Measurements from ENCODE around the gene TNFAIP2.

Gene TNFAIP2

DNA sequence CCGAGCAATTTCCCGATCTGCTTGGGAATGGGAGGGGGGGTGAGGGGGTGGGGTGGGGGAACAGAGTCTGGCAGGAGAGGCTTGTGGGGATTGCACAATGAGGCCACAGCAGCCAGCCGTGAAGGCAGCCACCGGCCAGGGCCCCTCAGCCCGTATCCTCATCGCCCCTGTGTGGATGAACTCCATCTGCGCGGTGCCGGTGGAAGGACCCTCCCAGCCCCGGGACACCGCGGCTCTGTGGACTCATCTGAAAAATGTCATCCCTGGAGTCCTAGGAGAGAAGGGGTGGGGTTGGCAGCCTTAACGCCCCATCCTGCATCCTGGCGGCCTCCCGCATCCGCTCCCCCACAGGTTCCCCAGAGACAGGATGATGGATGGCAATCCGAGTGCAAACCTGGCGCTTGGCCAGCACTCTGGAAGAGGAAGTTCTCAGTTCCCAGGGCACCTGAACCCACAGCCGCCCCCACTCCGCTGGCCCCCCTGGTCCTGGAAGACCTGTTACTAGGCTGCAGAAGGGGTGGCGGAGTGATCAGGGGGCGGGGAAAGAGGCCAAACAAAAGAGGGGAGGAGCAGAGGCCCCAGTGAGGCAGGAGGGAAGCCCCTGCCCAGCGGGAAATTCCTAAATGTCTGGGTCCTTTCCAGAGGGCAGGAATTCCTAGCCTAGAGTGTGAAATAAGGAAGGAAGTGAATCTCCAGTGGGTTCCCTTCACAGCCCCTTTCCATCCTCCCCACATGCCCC, 1.2 kb upstream of the TNFAIP2 start:
- no peak for DNase-seq (ENCODE audit: low read depth in 1 of 2, low spot score in 1 of 2)

DNA sequence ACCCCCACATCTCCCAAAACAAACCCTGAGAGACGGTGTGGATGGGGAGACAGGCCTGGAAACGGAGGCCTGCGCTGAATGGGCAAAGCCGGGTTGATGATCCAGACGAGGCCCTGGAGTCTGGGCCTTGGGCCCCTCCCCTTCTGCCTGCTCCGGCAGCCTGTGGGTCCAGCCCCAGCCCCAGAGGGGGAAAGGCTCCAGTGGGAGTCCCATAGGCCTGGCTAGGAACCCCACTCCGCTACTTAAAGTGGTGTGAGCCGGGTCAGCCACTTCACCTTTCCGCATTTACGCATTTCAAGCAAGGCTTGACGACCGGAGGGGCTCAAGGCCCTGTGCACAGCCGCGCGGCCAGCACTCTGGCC, 695 bp upstream of the TNFAIP2 start:
- DNase-seq (ENCODE audit: low read depth in 1 of 2, low spot score in 1 of 2): no peak

DNA sequence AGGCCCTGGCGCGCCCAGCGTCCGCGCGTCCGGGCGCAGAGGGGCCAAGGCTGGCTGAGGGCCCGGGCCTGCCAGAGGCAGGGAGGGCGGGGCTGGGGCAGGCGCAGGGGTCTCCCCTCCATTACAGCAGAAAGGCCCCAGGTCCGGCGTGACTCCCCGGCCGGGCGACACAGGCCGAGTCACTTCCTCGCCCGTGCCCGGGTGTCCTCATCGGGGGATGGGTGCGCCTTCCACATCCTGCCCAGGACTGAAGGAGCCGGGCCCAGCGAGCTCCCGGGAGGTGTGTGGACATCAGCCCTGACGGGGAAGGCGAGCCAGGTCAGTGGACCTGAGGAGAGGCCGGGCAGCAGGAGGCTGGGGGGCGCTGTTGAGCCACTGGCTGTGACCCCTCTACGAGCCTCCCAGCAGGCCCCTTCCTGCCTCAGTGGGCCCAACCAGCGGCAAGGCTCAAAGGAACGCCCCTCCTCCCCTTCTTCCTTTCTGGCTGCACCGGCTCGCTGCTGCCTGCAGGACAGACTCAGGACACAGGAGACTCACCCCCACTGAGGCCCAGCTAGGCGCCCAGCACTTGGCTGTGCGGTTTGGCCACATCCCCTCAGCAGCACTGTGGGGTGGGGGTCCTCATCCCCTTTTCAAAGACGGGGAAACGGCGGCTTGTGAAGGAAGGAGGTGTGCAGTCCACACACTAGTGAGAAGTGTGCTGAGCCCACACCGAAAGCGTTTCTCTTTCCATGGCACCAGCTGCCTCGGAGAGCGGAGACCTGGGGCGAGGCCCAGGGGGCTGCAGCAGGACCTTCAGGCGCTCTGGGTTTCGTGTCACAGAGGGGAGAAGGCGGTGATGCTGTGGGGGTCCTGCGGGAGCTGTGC, 606 bp downstream of the TNFAIP2 start:
- no peak for DNase-seq (ENCODE audit: low read depth in 1 of 2, low spot score in 1 of 2)

DNA sequence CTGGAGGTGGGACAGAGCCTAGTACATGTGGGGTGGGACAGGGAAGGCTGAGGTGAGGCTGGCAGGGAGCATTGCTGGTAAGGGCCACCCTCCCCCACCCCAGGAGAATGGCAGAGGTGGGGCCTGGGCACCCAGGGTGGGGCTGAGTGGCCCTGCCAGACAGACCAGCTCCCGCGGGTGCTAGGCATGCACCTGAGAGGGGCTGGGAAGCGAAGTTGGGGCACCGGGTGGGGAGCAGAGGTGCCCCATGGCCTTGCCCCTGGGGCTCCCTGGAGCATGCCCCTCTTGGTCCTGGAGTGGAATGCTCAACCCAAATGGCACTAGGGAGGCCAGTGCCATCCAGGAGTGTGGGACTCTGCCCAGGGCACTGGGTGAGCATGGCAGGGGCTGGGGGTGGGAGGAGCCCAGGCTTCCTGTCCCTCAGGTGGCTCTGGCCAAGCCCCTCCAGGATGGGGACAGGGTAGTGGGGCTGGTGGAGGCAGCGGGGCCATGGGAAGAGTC, 1.3 kb downstream of the TNFAIP2 start:
- DNase-seq (ENCODE audit: low read depth in 1 of 2, low spot score in 1 of 2): no peak

DNA sequence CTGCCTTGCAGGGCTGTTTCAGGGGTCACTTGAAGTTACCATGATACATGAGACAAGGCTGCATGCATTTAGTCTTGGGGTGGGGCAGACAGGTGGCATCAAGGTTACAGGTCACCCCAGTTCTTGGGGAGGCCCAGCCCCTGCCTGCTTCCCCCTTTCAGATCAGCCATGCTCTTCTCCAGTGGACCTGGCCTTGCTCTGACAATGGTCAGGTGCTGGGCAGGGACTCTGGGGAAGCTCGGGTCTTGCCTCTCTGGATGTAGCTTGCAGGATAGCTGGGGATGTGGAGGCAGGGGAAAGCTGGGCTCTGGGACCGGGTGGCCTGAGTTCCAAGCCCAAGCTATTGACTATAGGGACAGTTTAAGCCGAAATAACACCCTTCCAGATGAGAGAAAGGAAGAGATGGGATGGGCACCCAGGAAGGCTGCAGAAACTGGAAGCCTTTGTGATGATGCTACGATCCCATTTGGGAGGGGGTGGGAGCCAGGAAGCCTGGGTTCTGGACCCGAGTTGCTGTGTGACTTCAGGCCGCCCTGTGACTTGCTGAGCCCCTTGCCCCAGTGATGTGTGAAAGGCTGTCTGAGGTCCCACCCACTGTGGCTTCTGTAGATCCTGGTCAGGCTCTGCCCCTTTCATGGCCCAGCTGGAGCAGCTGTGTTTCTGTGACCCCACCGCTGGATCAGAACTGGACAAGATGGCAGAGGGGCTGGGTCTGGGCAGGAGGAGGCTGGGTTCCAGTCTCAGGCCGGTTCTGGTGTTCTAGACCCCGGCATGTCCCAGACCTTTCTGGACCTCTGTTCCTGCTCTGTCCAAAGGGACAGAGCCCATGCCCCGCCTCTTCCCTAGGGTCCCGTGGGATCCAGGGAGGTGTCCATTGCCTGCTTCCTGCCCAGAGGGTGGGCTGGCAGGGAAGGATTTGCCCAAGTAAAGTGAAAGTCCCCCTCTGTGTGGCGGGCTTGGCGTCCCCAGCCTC, 2.1 kb downstream of the TNFAIP2 start:
- DNase-seq (ENCODE audit: low read depth in 1 of 2, low spot score in 1 of 2): no peak

DNA sequence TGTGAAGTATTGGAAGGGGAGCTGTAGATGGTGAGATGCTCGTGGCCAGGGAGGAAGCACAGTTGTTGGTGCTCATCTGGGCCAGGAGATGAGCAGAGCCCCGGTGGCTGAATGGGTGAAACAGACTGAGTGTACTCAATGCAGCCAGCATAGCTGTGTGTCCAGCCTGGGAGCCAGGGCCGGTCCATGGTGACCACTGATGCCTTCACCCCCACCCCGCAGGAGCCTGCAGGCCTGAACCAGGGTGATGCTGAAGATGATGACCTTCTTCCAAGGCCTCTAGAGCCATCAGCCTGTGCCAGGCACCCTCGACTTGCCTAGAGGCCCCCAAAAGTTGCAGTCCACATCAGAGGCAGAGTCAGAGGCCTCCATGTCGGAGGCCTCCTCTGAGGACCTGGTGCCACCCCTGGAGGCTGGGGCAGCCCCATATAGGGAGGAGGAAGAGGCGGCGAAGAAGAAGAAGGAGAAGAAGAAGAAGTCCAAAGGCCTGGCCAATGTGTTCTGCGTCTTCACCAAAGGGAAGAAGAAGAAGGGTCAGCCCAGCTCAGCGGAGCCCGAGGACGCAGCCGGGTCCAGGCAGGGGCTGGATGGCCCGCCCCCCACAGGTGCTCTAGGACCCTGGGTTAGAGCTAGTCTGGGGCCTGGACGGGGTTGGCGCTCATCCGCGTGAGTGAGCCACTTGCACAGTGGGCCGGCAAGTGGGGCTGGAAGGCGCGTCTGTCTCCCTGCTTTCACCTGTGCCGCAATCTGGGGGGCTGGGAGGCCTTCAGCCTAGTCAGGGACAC, 3.0 kb downstream of the TNFAIP2 start:
- no peak for DNase-seq (ENCODE audit: low read depth in 1 of 2, low spot score in 1 of 2)

DNA sequence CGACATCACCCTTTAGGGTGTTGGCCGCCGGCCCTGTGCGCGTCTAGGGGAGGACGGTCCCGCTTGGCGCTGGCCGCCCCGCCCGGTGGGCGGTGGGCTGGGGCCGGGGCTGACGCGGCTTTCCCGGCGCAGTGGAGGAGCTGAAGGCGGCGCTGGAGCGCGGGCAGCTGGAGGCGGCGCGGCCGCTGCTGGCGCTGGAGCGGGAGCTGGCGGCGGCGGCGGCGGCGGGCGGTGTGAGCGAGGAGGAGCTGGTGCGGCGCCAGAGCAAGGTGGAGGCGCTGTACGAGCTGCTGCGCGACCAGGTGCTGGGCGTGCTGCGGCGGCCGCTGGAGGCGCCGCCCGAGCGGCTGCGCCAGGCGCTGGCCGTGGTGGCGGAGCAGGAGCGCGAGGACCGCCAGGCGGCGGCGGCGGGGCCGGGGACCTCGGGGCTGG, 3.6 kb downstream of the TNFAIP2 start:
- DNase-seq (ENCODE audit: low read depth in 1 of 2, low spot score in 1 of 2): no peak

DNA sequence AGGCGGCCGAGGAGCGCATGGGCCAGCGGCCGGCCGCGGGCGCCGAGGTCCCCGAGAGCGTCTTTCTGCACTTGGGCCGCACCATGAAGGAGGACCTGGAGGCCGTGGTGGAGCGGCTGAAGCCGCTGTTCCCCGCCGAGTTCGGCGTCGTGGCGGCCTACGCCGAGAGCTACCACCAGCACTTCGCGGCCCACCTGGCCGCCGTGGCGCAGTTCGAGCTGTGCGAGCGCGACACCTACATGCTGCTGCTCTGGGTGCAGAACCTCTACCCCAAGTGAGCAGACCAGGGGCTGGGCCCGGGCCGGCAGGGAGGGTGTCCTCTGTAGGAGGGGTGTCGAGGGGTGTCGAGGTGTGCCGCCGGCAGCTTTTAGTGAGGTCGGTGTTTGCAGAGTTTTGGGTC, 4.1 kb downstream of the TNFAIP2 start:
- no peak for DNase-seq (ENCODE audit: low read depth in 1 of 2, low spot score in 1 of 2)

DNA sequence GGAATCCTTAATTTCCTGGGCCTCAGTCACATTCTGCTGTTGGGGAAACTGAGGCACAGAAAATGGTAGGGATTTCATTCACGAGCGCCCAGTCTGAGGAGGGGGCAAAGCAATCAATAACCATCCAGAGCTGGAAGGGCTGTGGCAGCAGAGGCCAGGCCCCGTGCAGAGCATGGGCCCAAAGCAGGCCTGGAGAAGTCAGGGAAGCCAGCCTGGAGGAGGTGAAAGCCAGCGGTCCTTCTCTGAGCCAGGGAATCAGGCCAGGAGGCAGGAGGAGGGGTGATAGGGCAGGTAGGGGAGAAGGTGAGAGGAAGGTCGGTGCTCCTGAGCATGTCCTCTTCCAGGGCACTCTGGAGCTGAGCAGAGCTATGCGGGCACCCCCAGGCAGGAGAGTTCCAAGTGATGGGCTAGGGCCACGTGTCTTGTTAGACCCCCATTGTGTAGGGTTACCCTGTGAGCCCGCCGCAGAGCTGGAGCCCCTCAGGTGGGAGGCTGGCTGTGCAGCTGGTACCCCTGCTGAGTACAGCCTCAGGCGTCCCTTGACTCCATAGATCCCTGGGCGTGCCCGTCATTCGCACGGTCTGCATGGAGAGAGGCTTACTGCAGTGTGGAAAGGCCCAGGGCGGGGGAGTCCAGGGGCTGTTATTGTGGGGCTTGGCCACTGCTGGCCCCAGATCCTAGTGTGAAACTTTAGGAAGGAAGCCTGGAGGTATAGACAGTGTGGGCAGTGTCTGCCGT, 4.8 kb downstream of the TNFAIP2 start:
- DNase-seq (ENCODE audit: low read depth in 1 of 2, low spot score in 1 of 2): no peak

DNA sequence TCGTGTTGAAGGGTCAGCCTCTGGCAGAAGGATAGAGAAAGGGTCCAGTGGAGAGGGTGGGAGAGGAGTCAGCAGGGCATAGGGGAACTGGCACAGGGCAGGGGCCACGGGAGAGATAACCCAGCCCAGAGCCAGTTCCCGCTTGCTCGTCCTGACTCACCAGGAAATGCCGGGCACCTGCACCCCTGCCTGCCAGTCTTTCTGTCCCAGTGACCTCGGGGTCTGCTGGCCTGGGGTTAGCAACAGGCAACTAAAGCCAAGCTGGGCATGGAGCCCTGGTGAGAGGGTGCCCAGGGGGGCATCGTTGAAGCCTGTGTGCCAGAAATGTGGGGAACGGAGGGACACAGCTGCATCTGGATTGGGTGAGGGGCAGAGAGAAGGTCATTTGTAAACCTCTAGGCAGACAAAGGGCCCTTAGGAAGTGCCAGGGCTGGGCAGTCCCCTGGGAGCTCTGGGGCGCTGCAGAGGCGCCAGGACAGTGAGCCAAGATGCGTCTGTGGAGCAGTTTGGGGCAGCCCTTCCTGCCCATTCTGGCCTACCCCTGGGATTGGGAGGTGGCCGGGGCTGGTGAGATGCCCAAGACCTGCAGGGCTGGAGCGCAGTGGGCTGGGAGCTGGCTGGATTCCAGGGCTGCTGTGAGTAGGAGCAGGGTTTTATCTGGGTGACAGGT, 5.5 kb downstream of the TNFAIP2 start:
- DNase-seq (ENCODE audit: low read depth in 1 of 2, low spot score in 1 of 2): no peak

DNA sequence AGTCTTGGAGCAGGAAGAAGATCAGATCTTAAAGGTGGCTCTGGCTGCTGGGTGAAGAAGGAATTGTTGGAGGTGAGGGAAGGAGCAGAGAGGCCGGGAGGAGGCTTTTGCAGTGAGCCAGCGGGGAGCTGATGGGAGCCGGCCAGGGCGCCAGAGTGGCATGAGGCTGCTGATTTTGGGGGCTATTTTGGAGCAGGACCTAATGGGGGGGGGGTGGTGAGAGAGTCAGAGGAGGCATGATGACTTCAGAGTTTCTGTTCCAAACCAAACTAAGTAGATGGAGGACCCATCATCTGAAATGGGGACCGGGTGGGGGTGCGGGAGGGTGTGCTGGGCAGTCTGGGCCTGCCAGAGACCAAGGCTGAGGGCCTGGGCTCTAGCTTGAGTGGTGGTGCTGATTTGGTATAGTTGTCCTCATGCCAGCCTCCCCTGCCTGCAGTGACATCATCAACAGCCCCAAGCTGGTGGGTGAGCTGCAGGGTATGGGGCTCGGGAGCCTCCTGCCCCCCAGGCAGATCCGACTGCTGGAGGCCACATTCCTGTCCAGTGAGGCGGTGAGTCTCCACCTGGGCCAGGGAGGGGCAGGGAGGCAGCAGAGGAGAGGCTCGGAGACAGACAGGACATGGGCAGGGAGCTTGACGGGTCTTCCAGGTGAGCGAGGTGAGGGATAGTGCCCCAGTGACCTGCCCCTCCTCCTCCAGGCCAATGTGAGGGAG, 6.2 kb downstream of the TNFAIP2 start:
- DNase-seq (ENCODE audit: low read depth in 1 of 2, low spot score in 1 of 2): no peak

DNA sequence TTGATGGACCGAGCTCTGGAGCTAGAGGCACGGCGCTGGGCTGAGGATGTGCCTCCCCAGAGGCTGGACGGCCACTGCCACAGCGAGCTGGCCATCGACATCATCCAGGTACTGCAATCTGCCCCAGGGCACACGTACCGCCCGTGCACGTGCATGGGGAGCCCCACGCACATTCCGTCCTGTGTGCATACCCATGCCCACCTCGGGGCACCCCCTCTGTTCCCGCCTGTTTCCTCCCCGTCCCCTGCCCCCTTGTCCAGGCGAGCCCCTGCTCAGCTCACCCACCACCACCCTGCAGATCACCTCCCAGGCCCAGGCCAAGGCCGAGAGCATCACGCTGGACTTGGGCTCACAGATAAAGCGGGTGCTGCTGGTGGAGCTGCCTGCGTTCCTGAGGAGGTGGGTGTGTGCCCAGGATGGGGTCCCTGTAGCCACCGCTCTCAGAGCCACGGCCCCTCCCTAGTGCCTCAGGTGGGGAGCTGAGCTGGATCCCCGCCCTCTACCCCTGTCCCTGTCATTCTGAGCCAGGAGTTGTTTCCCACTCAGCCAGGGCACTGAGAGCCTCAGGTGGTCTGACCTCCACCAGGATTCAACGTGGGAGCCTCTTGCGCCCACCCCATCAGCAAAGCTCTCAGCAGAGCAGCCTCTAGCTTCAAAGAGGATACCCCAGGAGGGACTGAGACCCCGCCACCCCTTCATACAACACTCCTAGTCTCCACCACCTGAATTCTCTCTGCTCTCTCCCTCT, 6.9 kb downstream of the TNFAIP2 start:
- no peak for DNase-seq (ENCODE audit: low read depth in 1 of 2, low spot score in 1 of 2)

DNA sequence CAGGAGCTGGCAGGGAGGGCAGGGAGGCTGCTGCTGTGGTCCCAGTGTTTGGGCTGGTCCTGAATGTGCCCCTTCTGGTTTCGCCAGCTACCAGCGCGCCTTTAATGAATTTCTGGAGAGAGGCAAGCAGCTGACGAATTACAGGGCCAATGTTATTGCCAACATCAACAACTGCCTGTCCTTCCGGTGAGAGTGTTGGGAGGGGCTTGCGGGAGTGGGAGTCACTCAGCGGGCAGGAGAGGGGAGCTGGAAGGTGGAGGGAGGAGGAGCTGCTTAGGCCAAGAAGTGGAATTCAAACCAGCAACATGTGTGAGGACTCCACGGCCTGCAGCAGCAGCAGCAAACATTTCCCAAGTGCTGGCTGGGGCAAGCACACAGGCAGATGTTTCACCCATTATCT, 7.7 kb downstream of the TNFAIP2 start:
- no peak for DNase-seq (ENCODE audit: low read depth in 1 of 2, low spot score in 1 of 2)

DNA sequence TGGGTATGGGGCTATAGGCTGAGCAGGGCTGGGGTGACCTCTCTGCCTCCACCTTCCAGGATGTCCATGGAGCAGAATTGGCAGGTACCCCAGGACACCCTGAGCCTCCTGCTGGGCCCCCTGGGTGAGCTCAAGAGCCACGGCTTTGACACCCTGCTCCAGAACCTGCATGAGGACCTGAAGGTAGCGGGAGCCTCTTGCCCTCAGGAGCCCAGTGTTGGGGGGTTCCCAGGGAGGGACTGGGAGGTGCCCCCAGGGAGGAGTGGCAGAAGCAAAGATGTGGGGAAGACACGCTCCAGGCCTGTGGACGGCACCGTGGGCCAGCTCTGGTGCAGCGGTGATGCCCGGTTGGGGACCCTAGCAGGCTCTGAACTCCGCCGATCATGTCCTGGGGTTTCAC, 8.3 kb downstream of the TNFAIP2 start:
- DNase-seq (ENCODE audit: low read depth in 1 of 2, low spot score in 1 of 2): no peak

DNA sequence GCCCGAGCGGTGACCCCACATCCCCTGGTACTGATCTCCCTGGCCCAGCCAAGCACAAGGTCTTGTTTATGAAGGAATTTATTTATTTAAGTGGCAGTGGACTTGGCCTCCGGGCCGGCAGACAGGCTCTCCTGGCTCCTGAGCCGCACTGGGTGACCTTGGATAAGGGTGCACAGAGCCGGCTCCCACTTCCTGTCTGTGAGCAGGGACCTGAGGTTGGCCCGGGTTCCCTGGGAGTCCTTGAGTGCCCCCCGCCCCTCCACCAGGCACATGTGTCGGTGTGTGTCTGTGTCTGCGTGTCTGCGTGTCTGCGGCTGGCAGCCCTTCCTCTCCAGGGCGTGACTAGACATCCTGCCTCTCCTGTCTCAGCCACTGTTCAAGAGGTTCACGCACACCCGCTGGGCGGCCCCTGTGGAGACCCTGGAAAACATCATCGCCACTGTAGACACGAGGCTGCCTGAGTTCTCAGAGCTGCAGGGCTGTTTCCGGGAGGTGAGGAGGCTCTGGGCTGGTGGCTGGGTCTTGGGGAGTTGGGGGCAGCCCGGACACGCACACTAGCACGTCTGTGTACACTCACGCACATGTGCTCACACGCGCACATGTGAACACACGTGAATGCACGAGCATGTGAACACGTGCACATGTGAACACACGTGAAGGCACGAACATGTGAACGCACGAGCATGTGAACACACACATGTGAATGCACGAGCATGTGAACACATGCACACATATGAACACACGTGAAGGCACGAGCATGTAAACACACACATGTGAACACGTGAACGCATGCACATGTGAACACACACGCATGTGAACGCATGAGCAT, 9.3 kb downstream of the TNFAIP2 start:
- DNase-seq (ENCODE audit: low read depth in 1 of 2, low spot score in 1 of 2): no peak

DNA sequence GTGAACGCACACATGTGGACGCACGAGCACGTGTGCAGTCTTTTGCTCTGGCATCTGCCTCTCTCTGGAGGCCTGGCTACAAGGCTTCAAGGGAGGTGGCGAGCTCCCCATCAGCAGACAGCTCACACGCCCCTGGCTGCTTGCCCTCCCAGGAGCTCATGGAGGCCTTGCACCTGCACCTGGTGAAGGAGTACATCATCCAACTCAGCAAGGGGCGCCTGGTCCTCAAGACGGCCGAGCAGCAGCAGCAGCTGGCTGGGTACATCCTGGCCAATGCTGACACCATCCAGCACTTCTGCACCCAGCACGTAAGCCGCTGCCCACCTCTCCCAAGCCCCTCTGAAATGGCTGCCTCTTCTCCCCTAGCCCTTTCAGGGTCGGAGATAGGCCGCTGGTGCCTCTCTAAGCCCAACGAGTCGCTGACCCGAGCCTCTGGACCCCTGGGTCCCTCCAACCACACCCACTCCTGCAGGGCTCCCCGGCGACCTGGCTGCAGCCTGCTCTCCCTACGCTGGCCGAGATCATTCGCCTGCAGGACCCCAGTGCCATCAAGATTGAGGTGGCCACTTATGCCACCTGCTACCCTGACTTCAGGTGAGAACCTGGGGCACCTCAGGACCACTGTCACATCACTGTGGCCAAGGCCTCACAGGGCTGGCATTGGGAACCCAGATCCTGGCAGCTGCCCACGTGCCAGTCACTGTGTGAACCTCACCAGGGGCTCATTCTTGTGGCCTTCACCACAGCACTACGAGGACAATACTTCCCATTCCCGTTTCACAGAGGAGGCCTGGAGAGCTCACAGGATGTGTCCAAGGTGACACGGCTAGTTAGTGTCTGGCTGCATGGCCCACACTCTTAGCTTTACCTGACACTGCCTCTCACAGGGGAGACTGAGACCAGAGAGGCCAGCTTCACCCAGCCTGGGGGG, 10.2 kb downstream of the TNFAIP2 start:
- no peak for DNase-seq (ENCODE audit: low read depth in 1 of 2, low spot score in 1 of 2)

Data from activated CD4-positive, alpha-beta T cell treated with anti-CD3 and anti-CD28 coated beads, Interleukin-2, amount 50 U/mL, for 24 hours (primary cell).